H9 (cell line): ENCODE data around the gene ADAMTSL4. TPM values are rescaled to one million over a fixed set of nuclear protein-coding genes. Genes with fewer than 3 reads are reported as not detected.
A peak's percentile ranks its signal among the peaks of the same experiment; 100 is the strongest.

Experiments used
- DNase-seq: peaks from one replicate; pipeline ENCODE4 v3.0.0-alpha.2; 2017
- H2AFZ ChIP-seq: one replicate; pipeline ENCODE4 v1.6.1; 2013; ENCODE audit warnings: mild to moderate bottlenecking, low read length, control low read depth, moderate library complexity
- H2AK5ac ChIP-seq: 2 replicates; pipeline ENCODE4 v1.6.1; 2013; ENCODE audit warnings: low read length, control low read depth, mixed read lengths; ENCODE audit not compliant: insufficient read length
- H2BK120ac ChIP-seq: one replicate; pipeline ENCODE4 v1.6.1; 2013; ENCODE audit warnings: low read depth, mild to moderate bottlenecking, low read length, control low read depth, inconsistent platforms; ENCODE audit not compliant: poor library complexity, severe bottlenecking
- H2BK12ac ChIP-seq: 2 replicates; pipeline ENCODE4 v1.6.1; 2013; ENCODE audit warnings: low read length, control low read depth, mixed read lengths, low read depth; ENCODE audit not compliant: insufficient read length
- H2BK15ac ChIP-seq: 2 replicates; pipeline ENCODE4 v1.6.1; 2013; ENCODE audit warnings: low read depth, low read length, control low read depth
- H2BK20ac ChIP-seq: one replicate; pipeline ENCODE4 v1.6.1; 2013; ENCODE audit warnings: low read depth, mild to moderate bottlenecking, low read length, control low read depth, inconsistent platforms; ENCODE audit not compliant: poor library complexity, severe bottlenecking
- H2BK5ac ChIP-seq: 2 replicates; pipeline ENCODE4 v1.6.1; 2013; ENCODE audit warnings: low read length, control low read depth, mixed read lengths; ENCODE audit not compliant: insufficient read length
- H3K14ac ChIP-seq: 2 replicates; pipeline ENCODE4 v1.6.1; 2013; ENCODE audit warnings: low read length, control low read depth; ENCODE audit not compliant: insufficient read depth
- H3K18ac ChIP-seq: 2 replicates; pipeline ENCODE4 v1.6.1; 2013; ENCODE audit warnings: low read depth, mild to moderate bottlenecking, mixed read lengths, low read length, control low read depth; ENCODE audit not compliant: insufficient read length
- H3K23ac ChIP-seq: 2 replicates; pipeline ENCODE4 v1.6.1; 2013; ENCODE audit warnings: low read length, control low read depth, mixed read lengths, low read depth; ENCODE audit not compliant: insufficient read length
- H3K23me2 ChIP-seq: 2 replicates; pipeline ENCODE4 v1.6.1; 2013; ENCODE audit warnings: low read depth, mild to moderate bottlenecking, mixed read lengths, low read length, control low read depth; ENCODE audit not compliant: insufficient read length, poor library complexity, severe bottlenecking
- H3K27ac ChIP-seq: 2 replicates; pipeline ENCODE4 v1.5.1; 2013; ENCODE audit warnings: low read length, control low read depth, mixed read lengths, low read depth; ENCODE audit not compliant: insufficient read length
- H3K27me3 ChIP-seq: 2 replicates; pipeline ENCODE4 v1.6.1; 2013; ENCODE audit warnings: low read length, control low read depth, inconsistent platforms; ENCODE audit not compliant: insufficient read depth
- H3K4ac ChIP-seq: 2 replicates; pipeline ENCODE4 v1.6.1; 2013; ENCODE audit warnings: low read depth, mild to moderate bottlenecking, control low read depth, inconsistent platforms, low read length, moderate library complexity
- H3K4me1 ChIP-seq: 2 replicates; pipeline ENCODE4 v1.6.1; 2013; ENCODE audit warnings: low read length, control low read depth, inconsistent platforms; ENCODE audit not compliant: insufficient read depth
- H3K4me2 ChIP-seq: 2 replicates; pipeline ENCODE4 v1.6.1; 2013; ENCODE audit warnings: low read length, control low read depth, mixed read lengths; ENCODE audit not compliant: insufficient read length, insufficient read depth
- H3K56ac ChIP-seq: 2 replicates; pipeline ENCODE4 v1.6.1; 2013; ENCODE audit warnings: low read depth, mild to moderate bottlenecking, mixed read lengths, low read length, control low read depth; ENCODE audit not compliant: insufficient read length
- H3K79me1 ChIP-seq: 2 replicates; pipeline ENCODE4 v1.6.1; 2013; ENCODE audit warnings: low read depth, mild to moderate bottlenecking, moderate library complexity, low read length, control low read depth, inconsistent platforms; ENCODE audit not compliant: insufficient read depth, poor library complexity, severe bottlenecking
- H3K79me2 ChIP-seq: 2 replicates; pipeline ENCODE4 v1.6.1; 2013; ENCODE audit warnings: low read length, control low read depth, inconsistent platforms; ENCODE audit not compliant: insufficient read depth
- H3K9ac ChIP-seq: 2 replicates; pipeline ENCODE4 v1.6.1; 2013; ENCODE audit warnings: low read length, control low read depth, mixed read lengths; ENCODE audit not compliant: insufficient read length; ENCODE audit errors: extremely low read depth
- H3K9me3 ChIP-seq: one replicate; pipeline ENCODE4 v1.6.1; 2013; ENCODE audit warnings: low read depth, low read length, inconsistent platforms; ENCODE audit not compliant: control insufficient read depth
- H3T11ph ChIP-seq: one replicate; pipeline ENCODE4 v1.6.1; 2013; ENCODE audit warnings: mild to moderate bottlenecking, low read length, control low read depth, inconsistent platforms
- H4K20me1 ChIP-seq: one replicate; pipeline ENCODE4 v1.6.1; 2013; ENCODE audit not compliant: control insufficient read depth, insufficient read length, insufficient read depth
- H4K5ac ChIP-seq: 2 replicates; pipeline ENCODE4 v1.6.1; 2013; ENCODE audit warnings: low read depth, mild to moderate bottlenecking, mixed read lengths, low read length, control low read depth; ENCODE audit not compliant: insufficient read length
- H4K8ac ChIP-seq: replicated peaks from 2 replicates; pipeline ENCODE4 v1.6.1; 2013; ENCODE audit warnings: low read length, control low read depth, mixed read lengths, low read depth; ENCODE audit not compliant: insufficient read length
- H4K91ac ChIP-seq: 2 replicates; pipeline ENCODE4 v1.6.1; 2013; ENCODE audit warnings: low read depth, mild to moderate bottlenecking, moderate library complexity, mixed read lengths, low read length, control low read depth; ENCODE audit not compliant: insufficient read length
- H3K27ac Mint-ChIP-seq, 3 experiments: 2 replicates in 2 of 3; 3 replicates in 1 of 3; pipeline ENCODE4 v1.8.0; 2020 to 2021; ENCODE audit warnings: mixed read lengths in 3 of 3, mild to moderate bottlenecking in 1 of 3, moderate library complexity in 1 of 3
- H3K27me3 Mint-ChIP-seq: 2 replicates; pipeline ENCODE4 v1.8.0; 2021; ENCODE audit warnings: low read depth, mild to moderate bottlenecking, moderate library complexity, mixed read lengths
- H3K36me3 Mint-ChIP-seq, 3 experiments: 2 replicates in 2 of 3; 3 replicates in 1 of 3; pipeline ENCODE4 v1.8.0; 2020 to 2021; ENCODE audit warnings: low read depth in 3 of 3, mixed read lengths in 3 of 3; ENCODE audit not compliant: insufficient read depth in 1 of 3
- H3K4me1 Mint-ChIP-seq, 2 experiments: 2 replicates each; pipeline ENCODE4 v1.8.0; 2020; ENCODE audit warnings: mixed read lengths in 2 of 2
- H3K4me3 Mint-ChIP-seq, 2 experiments: 2 replicates in 1 of 2; 3 replicates in 1 of 2; pipeline ENCODE4 v1.8.0; 2020 to 2021; ENCODE audit warnings: mild to moderate bottlenecking in 2 of 2, mixed read lengths in 2 of 2, moderate library complexity in 1 of 2
- H3K9me3 Mint-ChIP-seq, 2 experiments: 2 replicates in 1 of 2; 3 replicates in 1 of 2; pipeline ENCODE4 v1.8.0; 2020; ENCODE audit warnings: mild to moderate bottlenecking in 2 of 2, mixed read lengths in 2 of 2, moderate library complexity in 1 of 2
- WGBS: extraction: QIAGEN DNeasy Blood & Tissue Kit; methylation state at CpG from one replicate; pipeline ENCODE4 v1.1.7; 2013; ENCODE audit warnings: missing lambda C conversion rate, low lambda C conversion rate, mixed read lengths; ENCODE audit not compliant: insufficient read length; ENCODE audit errors: extremely low coverage; 5-methylcytosine and 5-hydroxymethylcytosine counted together
- total RNA-seq: library from RNA; stranded (reverse); gene quantifications from 2 replicates; pipeline ENCODE4 v1.2.1, GENCODE V29; 2021
- TF ChIP-seq, protein P1 (sequence below): fragments of 200-600 bp; sonication (generic); conservative IDR thresholded peaks from 3 replicates; pipeline ENCODE4 v1.8.0; 2021; ENCODE audit warnings: antibody characterized with exemption, mild to moderate bottlenecking

ADAMTSL4 gene
- total RNA-seq, 1 experiment from 2014 or later = 6.1 TPM

DNA sequence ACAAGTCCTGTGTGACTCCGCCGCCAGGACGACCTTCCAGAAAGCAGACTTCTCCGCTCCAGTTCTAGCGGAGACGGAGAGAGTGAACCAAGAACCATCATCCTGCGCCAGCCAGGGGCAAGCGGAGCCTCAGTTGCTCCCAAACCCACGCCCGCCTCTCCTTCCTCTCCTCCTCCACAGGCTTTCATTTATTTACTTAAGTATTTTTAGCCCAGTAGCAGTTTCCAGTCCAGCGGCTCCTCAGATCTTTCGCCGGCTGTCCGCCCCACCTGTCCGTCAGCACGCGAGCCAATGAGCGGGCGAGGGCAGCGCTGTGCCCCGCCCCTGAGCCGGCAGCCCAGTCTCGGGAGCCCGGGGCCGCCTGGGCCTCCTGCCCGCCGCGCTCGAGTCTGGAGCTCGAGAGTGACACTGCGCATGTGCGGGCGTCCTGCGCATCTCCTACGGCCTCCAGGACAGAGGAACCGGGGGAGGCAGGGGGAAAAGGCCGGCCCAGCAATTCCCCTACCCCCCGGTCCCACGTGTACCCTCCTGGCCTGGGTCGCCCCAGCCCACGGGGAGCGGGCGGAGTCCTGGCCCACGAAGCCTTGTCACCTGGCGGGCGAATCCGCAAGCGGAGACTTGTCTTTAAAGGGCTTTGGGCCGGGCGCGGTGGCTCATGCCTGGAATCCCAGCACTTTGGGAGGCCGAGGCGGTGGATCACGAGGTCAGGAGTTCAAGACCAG, 33.7 kb upstream of the ADAMTSL4 start, which contains the start of gene FALEC:
Gene FALEC (plus strand): TSS at position 425 of the 722 bp plus-strand sequence.
- H2BK15ac ChIP-seq = no peak within 1 kb of the TSS
- no peak within 1 kb of the TSS for H2BK12ac ChIP-seq
- no peak within 1 kb of the TSS for H3K27ac ChIP-seq
- H2BK20ac ChIP-seq = no peak within 1 kb of the TSS
- H3K9me3 ChIP-seq = no peaks in the 10 kb centered on the region
- peak within 1 kb of the TSS; percentile 96 for H3K4me2 ChIP-seq
- peak within 1 kb of the TSS; percentile 72 to 96 (median 92); a peak in 6 of 7 replicates for H3K27ac Mint-ChIP-seq
- H3K4me1 Mint-ChIP-seq = peaks cover 9 to 13% of the 10 kb centered on the region in 2 experiments
- peaks cover 12% of the 10 kb centered on the region for H3K23me2 ChIP-seq
- peak within 1 kb of the TSS; percentile 67 for H3K9ac ChIP-seq
- H2AK5ac ChIP-seq = no peak within 1 kb of the TSS
- DNase-seq = peak; percentile 98
- H3K36me3 Mint-ChIP-seq = peaks cover 0 to 11% (median 0%) of the 10 kb centered on the region in 3 experiments; a peak in 4 of 7 replicates
- H3K79me1 ChIP-seq = no peaks in the 10 kb centered on the region
- H3K56ac ChIP-seq = no peak within 1 kb of the TSS
- no peak within 1 kb of the TSS for H4K5ac ChIP-seq
- peak within 1 kb of the TSS; percentile 59 for H3K18ac ChIP-seq
- peaks cover 2% of the 10 kb centered on the region for H4K20me1 ChIP-seq
- H3T11ph ChIP-seq = no peak within 1 kb of the TSS
- H3K4ac ChIP-seq = no peak within 1 kb of the TSS
- peaks cover 1% of the 10 kb centered on the region; the same call in 1 of the 2 replicates for H3K27me3 Mint-ChIP-seq
- no peaks in the 10 kb centered on the region for H3K79me2 ChIP-seq
- TF ChIP-seq, protein P1, sequence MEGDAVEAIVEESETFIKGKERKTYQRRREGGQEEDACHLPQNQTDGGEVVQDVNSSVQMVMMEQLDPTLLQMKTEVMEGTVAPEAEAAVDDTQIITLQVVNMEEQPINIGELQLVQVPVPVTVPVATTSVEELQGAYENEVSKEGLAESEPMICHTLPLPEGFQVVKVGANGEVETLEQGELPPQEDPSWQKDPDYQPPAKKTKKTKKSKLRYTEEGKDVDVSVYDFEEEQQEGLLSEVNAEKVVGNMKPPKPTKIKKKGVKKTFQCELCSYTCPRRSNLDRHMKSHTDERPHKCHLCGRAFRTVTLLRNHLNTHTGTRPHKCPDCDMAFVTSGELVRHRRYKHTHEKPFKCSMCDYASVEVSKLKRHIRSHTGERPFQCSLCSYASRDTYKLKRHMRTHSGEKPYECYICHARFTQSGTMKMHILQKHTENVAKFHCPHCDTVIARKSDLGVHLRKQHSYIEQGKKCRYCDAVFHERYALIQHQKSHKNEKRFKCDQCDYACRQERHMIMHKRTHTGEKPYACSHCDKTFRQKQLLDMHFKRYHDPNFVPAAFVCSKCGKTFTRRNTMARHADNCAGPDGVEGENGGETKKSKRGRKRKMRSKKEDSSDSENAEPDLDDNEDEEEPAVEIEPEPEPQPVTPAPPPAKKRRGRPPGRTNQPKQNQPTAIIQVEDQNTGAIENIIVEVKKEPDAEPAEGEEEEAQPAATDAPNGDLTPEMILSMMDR = no peak
- H3K14ac ChIP-seq = peak within 1 kb of the TSS; percentile 92
- no peak within 1 kb of the TSS for H2BK120ac ChIP-seq
- H2BK5ac ChIP-seq = no peak within 1 kb of the TSS
- H4K8ac ChIP-seq = no peak within 1 kb of the TSS
- H2AFZ ChIP-seq = peak within 1 kb of the TSS; percentile 22
- no peaks in the 10 kb centered on the region for H3K27me3 ChIP-seq
- H3K9me3 Mint-ChIP-seq = no peaks in the 10 kb centered on the region
- H3K23ac ChIP-seq = no peak within 1 kb of the TSS
- no peak within 1 kb of the TSS for H4K91ac ChIP-seq
- WGBS = no CpG with 5 or more reads among the region's 54 CpGs
- peak within 1 kb of the TSS; percentile 91 for H3K4me3 Mint-ChIP-seq
- H3K4me1 ChIP-seq = peaks cover 2% of the 10 kb centered on the region; the same call in 1 of the 2 replicates
